Measurements from ENCODE around the gene RSPRY1. TPM values are rescaled to one million over a fixed set of nuclear protein-coding genes. Genes with fewer than 3 reads are reported as not detected.
"Not testable (repeated sequence)": the region's sequence is repeated elsewhere in the genome, so short reads cannot be mapped to it uniquely, and the experiment has no call there.

Gene RSPRY1
- total RNA-seq, 1 experiment from 2014 or later: 31.0 TPM

DNA sequence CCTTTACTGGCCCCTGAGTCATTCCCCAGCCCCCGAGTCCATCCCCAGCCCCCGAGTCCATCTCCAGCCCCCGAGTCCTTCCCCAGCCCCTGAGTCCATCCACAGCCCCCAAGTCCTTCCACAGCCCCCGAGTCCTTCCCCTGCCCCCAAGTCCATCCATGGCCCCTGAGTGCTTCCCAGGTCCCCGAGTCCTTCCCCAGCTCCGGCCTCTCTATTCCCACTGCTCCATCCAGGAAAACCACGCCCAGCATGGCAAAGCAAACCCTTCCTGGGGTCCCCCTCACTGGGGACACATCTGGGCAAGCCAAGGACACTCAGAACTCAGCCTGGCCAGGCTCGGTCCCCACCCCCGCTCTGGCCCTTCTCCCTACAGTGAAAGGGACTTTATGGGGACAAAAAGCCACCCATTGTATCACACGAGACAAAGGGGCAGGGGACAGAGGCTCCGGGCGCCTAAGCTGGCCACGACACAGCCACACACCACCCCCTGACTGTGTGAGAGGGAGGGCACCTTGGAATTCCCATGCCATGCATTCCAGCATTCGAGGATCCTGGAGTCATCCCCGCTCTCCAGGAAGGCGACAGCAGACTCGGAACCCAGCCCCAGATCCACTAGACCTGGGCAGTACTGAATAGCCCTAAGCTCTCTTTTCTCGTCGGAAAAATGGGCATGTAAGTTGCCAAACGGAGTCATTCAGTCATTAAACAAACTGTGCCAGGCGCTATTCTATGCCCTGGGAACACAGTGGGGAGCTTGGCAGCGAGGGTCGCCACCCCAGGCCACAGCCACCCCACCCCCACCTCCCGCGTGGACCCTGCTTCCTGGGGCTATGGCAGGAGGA is 84.3 kb downstream of the RSPRY1 start:
- H3K36me3 ChIP-seq (replicated peaks; ENCODE audit: control insufficient read depth, insufficient read depth, low read length): no peaks in the 10 kb centered on the region
- no peak overlapping the region for H3K4me3 ChIP-seq (ENCODE audit: insufficient read depth, low read depth, low read length)
- H3K27me3 ChIP-seq (ENCODE audit: control insufficient read depth, insufficient read depth, low read length): no peaks in the 10 kb centered on the region
- peak; percentile 75 for DNase-seq

- Histone ChIP-seq H3K4me3 (ENCODE audit: insufficient read depth, low read depth, low read length) (no peak overlapping the region), H3K36me3 (replicated peaks; ENCODE audit: control insufficient read depth, insufficient read depth, low read length) (no peaks in the 10 kb centered on the region), H3K27me3 (ENCODE audit: control insufficient read depth, insufficient read depth, low read length) (no peaks in the 10 kb centered on the region)
- peak; percentile 51 for DNase-seq
Measured at GRCh38 chr16:57271063-57271345, 84.9 kb downstream of the RSPRY1 start.

DNA sequence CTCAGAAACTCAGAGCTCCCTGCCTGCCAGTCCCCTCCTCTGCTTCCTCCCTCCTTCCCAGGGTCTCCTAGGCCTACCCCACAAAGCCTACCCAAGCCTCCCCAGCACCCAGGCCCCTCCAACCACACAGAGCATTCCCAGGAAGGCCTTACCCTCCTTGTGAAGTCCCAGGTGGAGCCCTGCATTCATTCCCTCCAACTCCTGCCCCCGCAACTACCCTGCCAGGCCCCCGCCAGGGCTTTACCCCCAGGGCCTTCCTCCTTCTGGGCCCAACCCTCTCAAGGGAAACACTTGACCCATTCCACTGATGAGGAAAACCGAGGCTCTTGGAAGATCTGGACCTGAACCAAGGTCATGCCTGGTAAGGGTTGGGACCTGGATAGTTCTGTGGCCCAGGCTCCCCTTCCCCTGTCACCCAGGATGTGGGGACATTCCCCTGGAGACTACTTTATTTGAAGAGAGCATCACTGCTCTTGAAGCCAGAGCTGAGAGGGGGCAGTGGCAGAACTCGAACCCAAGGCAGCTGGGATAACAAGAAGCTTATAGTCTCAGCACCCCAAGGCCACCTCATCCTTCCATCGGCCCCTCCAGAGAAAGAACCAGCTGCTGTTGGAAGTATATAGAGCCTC is 85.9 kb downstream of the RSPRY1 start:
- H3K27me3 ChIP-seq (ENCODE audit: control insufficient read depth, insufficient read depth, low read length): no peaks in the 10 kb centered on the region
- H3K4me3 ChIP-seq (ENCODE audit: insufficient read depth, low read depth, low read length): no peak overlapping the region
- H3K36me3 ChIP-seq (replicated peaks; ENCODE audit: control insufficient read depth, insufficient read depth, low read length): no peaks in the 10 kb centered on the region
- peak; percentile 19 for DNase-seq

- DNase-seq: peak; percentile 61
Measured at GRCh38 chr16:57273359-57273758, 87.2 kb downstream of the RSPRY1 start.

GRCh38 chr16:57273826-57274225 is 87.7 kb downstream of the RSPRY1 start:
- no peak for DNase-seq
- no peaks in the 10 kb centered on the region for H3K36me3 ChIP-seq (replicated peaks; ENCODE audit: control insufficient read depth, insufficient read depth, low read length)
- no peak overlapping the region for H3K4me3 ChIP-seq (ENCODE audit: insufficient read depth, low read depth, low read length)

More at GRCh38 chr16:57273359-57273758, 87.2 kb downstream of the RSPRY1 start:
- H3K36me3 ChIP-seq (replicated peaks; ENCODE audit: control insufficient read depth, insufficient read depth, low read length): no peaks in the 10 kb centered on the region
- H3K27me3 ChIP-seq (ENCODE audit: control insufficient read depth, insufficient read depth, low read length): no peaks in the 10 kb centered on the region
- H3K4me3 ChIP-seq (ENCODE audit: insufficient read depth, low read depth, low read length): no peak overlapping the region

DNA sequence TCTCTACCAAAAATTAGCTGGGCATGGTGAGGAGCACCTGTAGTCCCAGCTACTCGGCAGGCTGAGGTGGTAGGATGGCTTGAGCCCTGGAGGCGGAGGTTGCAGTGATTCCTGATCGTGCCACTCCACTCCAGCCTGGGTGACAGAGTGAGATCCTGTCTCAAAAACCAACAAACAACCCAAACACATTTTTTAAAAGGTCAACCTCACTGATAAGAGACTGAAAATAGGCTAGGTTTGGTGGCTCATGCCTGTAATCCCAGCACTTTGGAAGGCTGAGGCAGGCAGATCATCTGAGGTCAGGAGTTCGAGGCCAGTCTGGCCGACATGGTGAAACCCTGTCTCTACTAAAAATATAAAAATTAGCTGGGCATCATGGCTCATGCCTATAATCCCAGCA is 89.8 kb downstream of the RSPRY1 start:
- H3K27me3 ChIP-seq (ENCODE audit: control insufficient read depth, insufficient read depth, low read length); DNase-seq; H3K36me3 ChIP-seq (replicated peaks; ENCODE audit: control insufficient read depth, insufficient read depth, low read length); H3K4me3 ChIP-seq (ENCODE audit: insufficient read depth, low read depth, low read length): not testable (repeated sequence)

More at GRCh38 chr16:57273826-57274225, 87.7 kb downstream of the RSPRY1 start:
- H3K27me3 ChIP-seq (ENCODE audit: control insufficient read depth, insufficient read depth, low read length): no peaks in the 10 kb centered on the region

GRCh38 chr16:57276596-57276995 is 90.5 kb downstream of the RSPRY1 start:
- Histone ChIP-seq H3K36me3 (replicated peaks; ENCODE audit: control insufficient read depth, insufficient read depth, low read length) (no peaks in the 10 kb centered on the region), H3K4me3 (ENCODE audit: insufficient read depth, low read depth, low read length) (no peak overlapping the region), H3K27me3 (ENCODE audit: control insufficient read depth, insufficient read depth, low read length) (no peaks in the 10 kb centered on the region)
- DNase-seq: peak; percentile 33

DNA sequence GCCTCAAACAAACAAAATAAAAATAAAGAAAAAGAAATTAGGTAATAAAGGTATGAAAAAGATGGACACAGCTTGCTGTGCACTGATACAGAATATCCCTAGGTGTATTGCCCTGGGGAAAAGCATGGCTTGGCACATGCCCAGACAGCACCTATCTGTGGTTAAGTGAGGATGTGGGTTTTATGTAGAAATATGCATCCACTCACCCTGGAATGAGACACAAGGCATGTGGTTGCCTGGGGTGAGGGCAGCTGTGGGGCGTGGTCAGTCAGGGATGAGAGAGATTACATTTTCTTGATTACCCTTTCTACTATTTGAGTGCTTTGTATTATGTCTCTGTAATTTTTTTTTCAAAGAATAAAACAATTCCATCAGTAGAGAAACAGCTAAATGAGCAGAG is 91.5 kb downstream of the RSPRY1 start:
- H3K27me3 ChIP-seq (ENCODE audit: control insufficient read depth, insufficient read depth, low read length): peaks cover 4% of the 10 kb centered on the region
- peak; percentile 33 for DNase-seq
- no peak overlapping the region for H3K4me3 ChIP-seq (ENCODE audit: insufficient read depth, low read depth, low read length)
- H3K36me3 ChIP-seq (replicated peaks; ENCODE audit: control insufficient read depth, insufficient read depth, low read length): no peaks in the 10 kb centered on the region

- Histone ChIP-seq H3K36me3 (replicated peaks; ENCODE audit: control insufficient read depth, insufficient read depth, low read length) (no peaks in the 10 kb centered on the region), H3K4me3 (ENCODE audit: insufficient read depth, low read depth, low read length) (no peak overlapping the region), H3K27me3 (ENCODE audit: control insufficient read depth, insufficient read depth, low read length) (peaks cover 11% of the 10 kb centered on the region)
- DNase-seq: no peak
Measured at GRCh38 chr16:57278494-57278893, 92.4 kb downstream of the RSPRY1 start.

DNA sequence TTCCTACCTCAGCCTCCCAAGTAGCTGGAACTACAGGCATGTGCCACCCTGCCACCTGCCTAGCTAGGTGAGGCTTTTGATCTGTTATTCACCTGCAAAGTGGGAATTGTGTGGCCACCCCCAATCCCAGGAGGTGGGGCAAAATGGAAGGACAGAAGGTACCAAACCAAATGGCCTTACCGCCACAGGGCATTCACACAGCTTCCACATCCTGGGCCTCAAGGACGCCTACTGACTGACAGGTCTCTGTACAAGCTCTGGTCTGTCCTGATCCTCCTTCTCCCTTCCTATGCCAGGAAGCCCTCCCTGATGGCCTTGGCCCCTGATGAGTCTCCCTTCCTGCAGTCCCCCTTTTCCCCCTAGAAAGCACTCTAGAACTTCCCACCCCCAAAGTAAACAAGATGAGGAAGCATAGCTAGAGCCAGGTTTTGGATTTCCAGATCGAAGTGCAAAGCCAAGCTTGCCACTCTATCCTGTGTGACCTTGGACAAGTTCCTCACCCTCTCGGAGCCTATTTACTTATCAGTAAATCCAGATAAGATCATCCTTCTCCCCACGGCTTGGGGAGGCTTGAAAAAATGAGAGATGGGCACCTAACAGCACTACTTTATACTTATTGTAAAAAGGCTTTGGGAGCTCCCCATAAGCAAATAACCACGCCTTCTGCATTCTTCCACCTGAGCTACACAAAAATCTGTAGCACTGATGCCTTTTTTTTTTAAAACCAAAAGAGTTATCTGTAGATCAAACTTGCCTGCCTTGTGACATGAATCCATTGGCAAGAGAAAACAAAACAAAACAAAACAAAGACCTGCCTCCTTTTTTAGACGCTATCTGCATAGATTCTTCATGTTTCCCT is 93.9 kb downstream of the RSPRY1 start:
- peak; percentile 28 for DNase-seq
- no peaks in the 10 kb centered on the region for H3K36me3 ChIP-seq (replicated peaks; ENCODE audit: control insufficient read depth, insufficient read depth, low read length)
- no peak overlapping the region for H3K4me3 ChIP-seq (ENCODE audit: insufficient read depth, low read depth, low read length)
- H3K27me3 ChIP-seq (ENCODE audit: control insufficient read depth, insufficient read depth, low read length): peaks cover 25% of the 10 kb centered on the region

DNA sequence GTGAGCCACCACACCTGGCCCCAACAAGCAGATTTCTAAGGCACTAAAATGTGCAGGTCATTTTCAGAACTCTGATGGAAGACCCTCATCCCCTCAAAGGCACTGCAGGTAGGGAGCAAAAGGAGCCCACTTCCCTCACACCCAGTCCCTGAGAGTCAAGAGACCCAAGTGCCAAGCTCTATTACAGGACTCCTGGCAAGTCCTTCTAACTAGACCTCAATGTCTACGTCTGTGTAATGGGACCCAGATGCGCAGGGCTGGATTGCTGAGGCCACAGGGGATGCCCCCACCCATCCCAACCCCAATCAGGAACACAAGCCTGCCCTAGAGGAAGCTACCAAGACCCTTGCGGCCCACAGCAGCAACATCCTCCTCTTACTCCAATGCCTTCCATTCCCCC is 95.7 kb downstream of the RSPRY1 start:
- H3K36me3 ChIP-seq (replicated peaks; ENCODE audit: control insufficient read depth, insufficient read depth, low read length): no peaks in the 10 kb centered on the region
- no peak overlapping the region for H3K4me3 ChIP-seq (ENCODE audit: insufficient read depth, low read depth, low read length)
- DNase-seq: peak; percentile 34
- peaks cover 30% of the 10 kb centered on the region for H3K27me3 ChIP-seq (ENCODE audit: control insufficient read depth, insufficient read depth, low read length)

DNA sequence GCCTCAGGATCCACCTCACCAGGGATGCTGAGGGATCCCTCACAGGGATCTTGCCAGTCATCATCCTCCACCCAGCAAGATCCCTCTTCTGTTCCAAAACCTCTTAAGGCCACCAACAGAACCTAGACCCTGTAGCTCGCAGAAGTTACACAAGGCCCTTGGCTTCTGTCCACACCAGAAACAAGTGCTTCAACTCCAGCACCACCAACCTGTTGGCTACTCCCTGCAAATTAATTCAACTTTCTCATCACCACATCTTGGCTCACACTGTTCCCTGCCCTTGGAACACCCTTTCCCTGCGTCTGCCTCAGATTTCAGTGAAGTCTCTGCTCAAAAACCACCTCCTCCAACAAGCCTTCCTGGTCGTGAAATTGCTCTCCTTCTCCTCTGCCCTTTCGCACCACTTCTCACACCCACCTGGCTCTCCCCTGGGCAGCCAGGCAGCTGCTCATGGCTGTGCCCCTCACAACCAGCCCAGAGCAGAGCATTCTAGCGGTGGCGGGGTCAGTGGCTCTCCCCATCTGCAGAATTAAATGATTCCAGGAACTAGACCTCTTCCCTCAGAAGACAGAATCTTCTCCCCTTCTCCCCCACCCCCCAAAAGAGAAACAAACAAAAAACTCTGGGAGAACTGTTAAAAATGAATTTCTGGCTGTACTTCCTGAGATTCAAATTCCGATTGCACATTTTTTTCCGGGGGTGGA is 96.5 kb downstream of the RSPRY1 start:
- H3K4me3 ChIP-seq (ENCODE audit: insufficient read depth, low read depth, low read length): no peak overlapping the region
- H3K36me3 ChIP-seq (replicated peaks; ENCODE audit: control insufficient read depth, insufficient read depth, low read length): no peaks in the 10 kb centered on the region
- peaks cover 30% of the 10 kb centered on the region for H3K27me3 ChIP-seq (ENCODE audit: control insufficient read depth, insufficient read depth, low read length)
- peak; percentile 36 for DNase-seq

GRCh38 chr16:57283214-57283958 is 97.3 kb downstream of the RSPRY1 start:
- peaks cover 30% of the 10 kb centered on the region for H3K27me3 ChIP-seq (ENCODE audit: control insufficient read depth, insufficient read depth, low read length)
- H3K4me3 ChIP-seq (ENCODE audit: insufficient read depth, low read depth, low read length): peak overlapping the region; percentile 78
- H3K36me3 ChIP-seq (replicated peaks; ENCODE audit: control insufficient read depth, insufficient read depth, low read length): no peaks in the 10 kb centered on the region
- peak; percentile 67 for DNase-seq

DNA sequence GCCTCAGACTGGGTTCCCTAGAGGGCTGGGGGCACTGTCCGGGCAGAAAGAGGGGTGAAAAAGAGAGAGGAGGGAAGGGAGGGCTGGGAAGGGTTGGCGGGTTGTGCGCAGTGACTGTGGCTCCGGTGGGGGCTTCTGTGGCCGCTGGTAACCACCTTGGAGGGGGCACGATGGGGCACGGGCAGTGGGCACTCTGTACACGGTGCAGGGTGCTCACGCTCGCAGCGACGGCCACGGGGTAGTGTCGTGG is 97.8 kb downstream of the RSPRY1 start:
- no peak for DNase-seq
- Histone ChIP-seq H3K27me3 (ENCODE audit: control insufficient read depth, insufficient read depth, low read length) (peaks cover 30% of the 10 kb centered on the region), H3K4me3 (ENCODE audit: insufficient read depth, low read depth, low read length) (peak overlapping the region; percentile 78), H3K36me3 (replicated peaks; ENCODE audit: control insufficient read depth, insufficient read depth, low read length) (no peaks in the 10 kb centered on the region)
